Fibroblast of skin of left quadriceps (primary cell): ENCODE data around the gene SAP30L.

Experiments used
- DNase-seq, 2 experiments: peaks; one replicate each; pipeline ENCODE4 v3.0.0-alpha.2; 2013; ENCODE audit warnings: low read depth in 2 of 2

Gene SAP30L

GRCh38 chr5:154445422-154446194, at the start of gene SAP30L:
Gene SAP30L, plus strand, starts transcription at chr5:154445997. Its CDS starts 608 bp downstream, at chr5:154446605.
- peak; percentile 86 to 89 for DNase-seq

DNA sequence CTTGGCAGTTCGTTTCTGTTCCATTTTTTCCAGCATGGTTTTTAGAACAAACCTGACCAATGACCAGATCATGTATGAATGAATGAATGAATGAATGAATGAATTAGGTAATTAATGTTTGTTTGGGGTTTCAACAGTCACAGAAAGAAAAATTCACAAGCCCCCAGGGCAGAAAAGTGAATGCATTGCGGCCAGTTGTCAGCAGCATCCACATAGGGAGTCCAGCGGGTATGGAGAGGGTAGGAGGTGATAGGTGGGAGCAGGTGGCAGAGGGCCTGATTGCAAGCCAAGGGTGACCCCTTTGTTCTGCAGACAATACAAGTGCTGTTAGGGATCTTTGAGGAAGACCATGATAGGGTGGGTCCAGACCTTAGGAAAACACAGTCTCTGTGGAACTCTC, 49.7 kb upstream of the SAP30L start:
- DNase-seq = no peak

DNA sequence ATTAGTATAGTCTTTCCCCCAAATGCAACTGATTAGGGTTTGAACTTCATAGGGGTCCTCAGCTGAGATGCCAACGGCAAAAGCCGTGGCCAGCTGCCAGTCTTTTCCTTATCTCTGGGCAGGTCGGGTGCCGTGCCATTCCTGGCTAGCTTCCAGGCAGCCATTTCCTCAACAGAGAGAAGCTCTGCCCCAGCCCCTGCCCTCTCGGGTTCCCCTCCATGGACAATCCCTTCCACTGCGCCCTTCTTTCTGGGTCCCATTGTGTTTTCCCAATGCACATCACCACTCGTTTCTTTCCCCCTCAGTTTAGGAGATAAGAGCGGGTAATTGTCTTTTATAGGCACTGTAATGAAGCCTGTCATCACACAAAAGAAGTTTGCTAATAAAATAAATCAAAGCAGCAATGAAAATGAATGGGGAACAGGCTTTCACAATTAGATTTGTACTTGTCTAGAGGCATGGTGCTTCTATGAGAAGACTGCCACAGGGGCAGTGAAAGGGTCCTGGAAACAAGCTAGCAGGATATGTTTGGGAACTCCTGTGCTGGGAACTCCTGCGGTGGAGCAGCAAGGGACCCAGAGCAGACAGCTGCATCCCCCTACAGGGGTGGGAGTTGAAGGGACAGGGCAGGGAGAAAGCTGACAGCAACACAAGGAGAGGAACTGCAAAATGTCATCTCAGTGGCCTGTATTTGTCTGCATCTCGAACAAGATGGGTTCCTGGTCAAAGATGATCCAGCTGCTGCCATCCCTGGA, 48.0 kb upstream of the SAP30L start:
- no peak for DNase-seq

DNA sequence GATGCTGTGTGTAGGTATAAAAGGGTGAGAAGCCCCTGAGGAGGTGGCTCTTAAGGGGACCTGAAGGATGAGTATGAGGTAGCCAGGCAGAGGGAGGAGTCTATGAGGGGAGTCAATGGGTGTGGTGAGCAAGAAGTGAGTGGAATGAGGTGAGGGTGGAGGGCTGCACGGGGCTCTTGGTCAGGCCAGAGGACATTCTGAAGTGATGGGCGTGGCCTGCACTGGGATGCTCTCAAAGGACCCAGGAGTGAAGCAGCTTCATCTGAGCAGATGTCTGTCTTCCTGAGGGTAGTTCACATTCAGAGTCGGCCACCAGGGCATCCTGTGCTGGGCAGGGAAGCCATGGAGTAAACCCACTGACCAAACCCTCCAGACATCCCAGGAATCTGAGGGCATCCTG, 45.1 kb upstream of the SAP30L start:
- no peak for DNase-seq

DNA sequence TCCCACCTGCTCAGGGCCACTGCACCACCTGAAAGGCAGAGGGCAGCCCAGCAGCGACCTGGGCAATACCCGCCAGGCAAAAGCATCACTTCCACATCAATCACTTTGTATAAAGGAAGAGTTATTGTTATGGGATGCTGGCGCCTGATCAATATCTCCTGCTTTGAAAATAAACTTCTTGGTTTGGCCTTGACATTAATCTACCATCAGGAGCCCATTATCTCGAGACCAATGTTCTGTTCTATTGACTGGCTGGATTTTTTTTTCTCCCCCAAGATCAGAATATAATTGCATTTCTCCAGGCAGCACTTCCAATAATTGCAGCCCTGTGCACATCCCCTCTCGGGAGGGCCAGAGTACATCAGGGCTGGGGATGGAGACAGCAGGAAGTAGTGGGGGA, 44.4 kb upstream of the SAP30L start:
- no peak for DNase-seq

DNA sequence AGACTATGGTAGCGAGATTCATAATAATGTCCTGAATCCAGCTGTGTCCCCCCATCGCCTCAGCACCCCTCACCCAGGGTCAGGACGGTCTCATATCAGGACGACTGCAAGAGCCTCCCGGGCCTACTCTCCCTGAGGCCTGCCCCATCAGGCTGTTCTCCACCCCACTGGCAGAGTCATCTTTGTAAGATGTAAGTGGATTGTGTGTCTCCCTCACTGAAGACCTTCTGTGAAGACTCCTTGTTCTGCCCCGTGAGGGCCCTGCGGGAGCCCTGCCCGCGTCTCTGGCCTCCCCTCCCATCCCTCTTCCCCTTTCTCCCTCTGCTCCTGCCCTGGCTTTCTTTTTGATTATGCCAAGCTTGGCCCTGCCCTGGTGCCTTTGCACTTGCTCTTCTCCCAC, 43.9 kb upstream of the SAP30L start:
- no peak for DNase-seq

DNA sequence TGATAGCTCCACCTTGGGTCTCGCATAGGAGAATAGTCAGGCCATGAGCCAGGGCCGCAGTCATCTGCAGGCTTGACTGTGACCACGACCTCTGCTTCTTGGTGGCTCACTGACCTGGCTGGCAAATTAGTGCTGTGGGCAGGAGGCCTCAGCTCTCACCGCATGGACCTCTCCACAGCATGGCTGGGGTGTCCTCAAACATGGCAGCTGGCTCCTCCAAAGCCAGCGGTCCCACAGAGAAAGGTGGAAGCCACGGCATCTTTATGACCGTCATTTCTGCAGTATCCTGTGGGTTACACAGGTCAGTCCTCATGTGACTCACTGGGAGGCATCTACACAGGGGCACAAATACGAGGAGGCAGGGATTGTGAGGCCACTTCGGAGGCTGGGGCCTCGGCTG, 43.2 kb upstream of the SAP30L start:
- no peak for DNase-seq

- no peak for DNase-seq
Measured at GRCh38 chr5:154403234-154403633, 42.6 kb upstream of the SAP30L start.

GRCh38 chr5:154403776-154404387, 41.9 kb upstream of the SAP30L start:
- DNase-seq = no peak

- peak; percentile 34 to 39 for DNase-seq
Measured at GRCh38 chr5:154405078-154405792, 40.6 kb upstream of the SAP30L start.

DNA sequence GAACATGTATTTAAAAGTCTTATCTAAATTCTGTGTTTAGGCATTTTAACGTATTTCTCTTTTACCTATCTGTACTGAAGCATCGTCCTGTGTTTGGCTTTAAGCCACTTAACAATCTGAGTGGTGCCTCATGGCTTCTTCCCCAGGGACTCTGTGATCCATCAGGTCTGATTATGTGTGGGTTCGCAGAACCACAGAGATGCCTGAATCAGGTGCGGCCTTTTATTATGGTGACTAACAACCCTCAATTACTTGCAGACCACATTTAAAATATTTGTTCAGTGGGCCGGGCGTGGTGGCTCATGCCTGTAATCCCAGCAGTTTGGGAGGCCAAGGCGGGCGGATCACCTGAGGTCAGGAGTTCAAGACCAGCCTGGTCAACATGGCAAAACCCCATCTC, 39.6 kb upstream of the SAP30L start:
- no peak for DNase-seq

GRCh38 chr5:154406826-154407225, 39.0 kb upstream of the SAP30L start:
- no peak for DNase-seq

DNA sequence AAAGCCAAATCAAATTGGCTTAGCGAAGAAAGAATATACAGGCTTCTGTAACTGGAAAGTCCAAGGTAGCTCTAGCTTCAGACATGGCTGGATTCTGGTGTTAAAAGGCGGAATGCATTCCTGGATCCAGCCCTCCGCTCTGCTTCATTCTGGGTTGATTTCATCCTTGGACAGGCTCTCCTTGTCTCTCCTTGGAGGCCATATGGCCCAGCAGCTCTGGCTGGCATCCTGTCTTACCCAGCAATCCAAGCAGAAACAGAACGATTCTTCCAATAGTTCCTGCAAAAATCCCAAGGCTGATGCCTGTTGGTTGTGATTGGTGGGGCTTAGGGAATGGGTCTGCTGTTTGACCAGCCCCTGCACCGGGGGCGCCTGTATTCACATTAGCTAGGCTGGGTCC, 37.0 kb upstream of the SAP30L start:
- no peak for DNase-seq

DNA sequence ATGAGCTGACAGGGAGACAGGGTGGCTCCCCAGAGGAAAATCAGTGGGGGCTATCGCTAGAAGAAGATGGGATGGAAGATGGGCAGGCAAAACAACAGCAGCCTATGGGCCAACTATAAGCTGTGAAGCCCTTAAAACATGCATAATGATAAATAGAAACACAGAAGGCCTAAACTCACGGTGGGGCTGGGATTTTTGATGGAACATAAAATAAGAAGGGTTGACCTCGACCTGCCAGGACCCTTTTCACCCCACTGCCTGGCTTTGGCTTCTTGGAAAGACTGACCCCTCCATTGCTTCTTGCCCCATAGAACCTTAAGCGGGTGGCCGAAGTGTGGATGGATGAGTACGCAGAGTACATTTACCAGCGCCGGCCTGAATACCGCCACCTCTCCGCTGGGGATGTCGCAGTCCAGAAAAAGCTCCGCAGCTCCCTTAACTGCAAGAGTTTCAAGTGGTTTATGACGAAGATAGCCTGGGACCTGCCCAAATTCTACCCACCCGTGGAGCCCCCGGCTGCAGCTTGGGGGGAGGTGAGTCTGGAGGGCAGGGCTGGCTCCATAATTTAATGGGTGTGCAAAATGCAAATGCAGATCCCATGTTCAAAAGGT, 36.5 kb upstream of the SAP30L start:
- DNase-seq = no peak

DNA sequence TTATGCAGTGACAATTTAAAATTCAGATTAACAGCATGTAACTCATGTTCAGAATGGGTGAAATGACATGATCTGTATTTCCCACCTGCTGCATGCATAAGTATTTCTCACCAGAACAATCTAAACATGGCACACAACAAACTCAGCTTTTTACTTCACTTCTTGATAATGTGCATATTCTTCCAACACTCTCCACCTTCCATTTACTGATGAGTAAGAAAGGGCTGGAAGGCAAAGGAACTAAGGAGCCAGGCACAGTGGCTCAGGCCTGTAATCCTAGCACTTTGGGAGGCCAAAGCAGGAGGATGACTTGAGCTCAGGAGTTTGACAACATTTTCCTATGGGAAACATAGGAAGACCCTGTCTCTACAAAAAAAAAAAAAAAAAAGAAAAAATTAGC, 35.8 kb upstream of the SAP30L start:
- DNase-seq = no peak

GRCh38 chr5:154410786-154411185, 35.0 kb upstream of the SAP30L start:
- no peak for DNase-seq

DNA sequence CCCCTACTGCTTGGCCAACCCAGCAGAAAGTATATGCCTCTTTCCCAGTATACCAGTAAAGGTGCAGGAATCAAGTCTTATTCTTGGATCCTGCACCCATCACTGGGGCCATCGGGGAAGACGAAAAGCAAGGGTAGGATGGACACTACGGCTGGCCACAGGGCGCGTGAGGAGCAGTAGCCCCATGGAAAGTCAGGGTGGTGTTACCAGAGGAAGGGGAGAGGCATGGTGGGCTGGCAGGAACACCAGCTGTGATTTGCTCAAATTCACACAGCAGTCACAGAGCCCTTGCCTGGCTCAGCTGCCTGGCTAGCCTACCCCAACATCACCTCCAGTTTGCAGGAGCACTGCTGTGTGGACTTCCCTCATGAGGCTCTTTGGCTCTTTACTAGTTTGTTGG, 34.5 kb upstream of the SAP30L start:
- DNase-seq = no peak

GRCh38 chr5:154412316-154412715, 33.5 kb upstream of the SAP30L start:
- no peak for DNase-seq

GRCh38 chr5:154412925-154413324, 32.9 kb upstream of the SAP30L start:
- no peak for DNase-seq

- no peak for DNase-seq
Measured at GRCh38 chr5:154415114-154415513, 30.7 kb upstream of the SAP30L start.

GRCh38 chr5:154418344-154418820, 27.4 kb upstream of the SAP30L start:
- DNase-seq = peak; percentile 28 to 34

DNA sequence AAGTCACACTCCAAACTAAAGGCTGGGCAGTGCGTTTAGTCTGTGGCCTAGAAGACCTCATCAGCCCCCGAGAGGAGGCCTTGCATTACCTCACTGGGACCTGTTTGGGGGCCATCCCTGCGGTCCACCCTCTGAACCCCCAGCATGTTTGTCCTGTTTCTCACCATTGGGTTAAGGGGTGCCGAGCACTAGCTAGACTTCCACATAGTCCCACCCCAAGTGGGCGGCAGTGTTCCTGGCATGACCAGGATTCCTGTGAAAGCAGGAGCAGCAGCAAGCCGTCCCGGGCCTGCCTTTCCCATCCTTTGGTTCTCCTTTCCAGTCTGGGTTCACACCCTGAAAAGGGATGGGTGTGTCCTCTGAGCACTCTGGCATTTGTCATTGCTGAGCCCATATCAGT, 26.6 kb upstream of the SAP30L start:
- no peak for DNase-seq
